ENCODE measurements around the gene PPFIA1. TPM values are rescaled to one million over a fixed set of nuclear protein-coding genes. Genes with fewer than 3 reads are reported as not detected.

The PPFIA1 gene
- total RNA-seq, 6 experiments from 2014 or later, result 21.1 to 27.0 (median 22.7) TPM

- no peaks in the 10 kb centered on the region for H3K9me3 ChIP-seq
- WGBS (ENCODE audit: insufficient coverage, low coverage, low lambda C conversion rate, missing lambda C conversion rate), result 95% methylated on average over 13 of the region's 16 CpGs
- H3K4me3 ChIP-seq, result no peak overlapping the region
- peaks cover 0 to 91% (median 39%) of the 10 kb centered on the region in 4 donors for H3K36me3 ChIP-seq
- no peak overlapping the region for H3K27ac ChIP-seq
- H3K27me3 ChIP-seq, result no peaks in the 10 kb centered on the region
- ATAC-seq (no peak), DNase-seq (no peak)
- no peaks in the 10 kb centered on the region for H3K4me1 ChIP-seq
- intact Hi-C loops (cut with DNase I), result no loop called here
- TF ChIP-seq CTCF (IDR thresholded peaks at IDR 0.05) (no peak), POLR2A (IDR thresholded peaks at IDR 0.05) (no peak)
These were observed 64.0 kb downstream of the PPFIA1 start for GRCh38 chr11:70334351-70334995.

GRCh38 chr11:70335511-70335910 is 65.0 kb downstream of the PPFIA1 start:
- Histone ChIP-seq H3K36me3 (peaks cover 0 to 93% (median 42%) of the 10 kb centered on the region in 4 donors), H3K27me3 (no peaks in the 10 kb centered on the region), H3K27ac (no peak overlapping the region), H3K4me1 (no peaks in the 10 kb centered on the region), H3K9me3 (no peaks in the 10 kb centered on the region), H3K4me3 (no peak overlapping the region)
- 88% methylated on average over 7 of the region's 7 CpGs for WGBS (ENCODE audit: insufficient coverage, low coverage, low lambda C conversion rate, missing lambda C conversion rate)
- intact Hi-C loops (cut with DNase I), result no loop called here
- DNase-seq, result no peak
- TF ChIP-seq CTCF (IDR thresholded peaks at IDR 0.05) (no peak), POLR2A (IDR thresholded peaks at IDR 0.05) (no peak)
- no peak for ATAC-seq

GRCh38 chr11:70338594-70338993 is 68.1 kb downstream of the PPFIA1 start:
- no peak for DNase-seq
- intact Hi-C loops (cut with DNase I), result no loop called here
- no peak for TF ChIP-seq POLR2A (IDR thresholded peaks at IDR 0.05)
- no peak for TF ChIP-seq CTCF (IDR thresholded peaks at IDR 0.05)
- ATAC-seq, result no peak
- no peak overlapping the region for H3K4me3 ChIP-seq
- no peaks in the 10 kb centered on the region for H3K27me3 ChIP-seq
- no peaks in the 10 kb centered on the region for H3K4me1 ChIP-seq
- peaks cover 0 to 75% (median 35%) of the 10 kb centered on the region in 4 donors for H3K36me3 ChIP-seq
- WGBS (ENCODE audit: insufficient coverage, low coverage, low lambda C conversion rate, missing lambda C conversion rate), result 88% methylated on average over 4 of the region's 4 CpGs
- H3K27ac ChIP-seq, result no peak overlapping the region
- no peaks in the 10 kb centered on the region for H3K9me3 ChIP-seq

GRCh38 chr11:70339066-70339465 is 68.6 kb downstream of the PPFIA1 start:
- H3K4me1 ChIP-seq, result no peaks in the 10 kb centered on the region
- H3K36me3 ChIP-seq, result peaks cover 0 to 75% (median 37%) of the 10 kb centered on the region in 4 donors
- ATAC-seq (no peak), DNase-seq (no peak)
- no peak overlapping the region for H3K27ac ChIP-seq
- intact Hi-C loops (cut with DNase I), result no loop called here
- H3K4me3 ChIP-seq, result no peak overlapping the region
- no peaks in the 10 kb centered on the region for H3K9me3 ChIP-seq
- WGBS (ENCODE audit: insufficient coverage, low coverage, low lambda C conversion rate, missing lambda C conversion rate), result 89% methylated on average over 8 of the region's 8 CpGs
- H3K27me3 ChIP-seq, result no peaks in the 10 kb centered on the region
- no peak for TF ChIP-seq CTCF (IDR thresholded peaks at IDR 0.05)
- no peak for TF ChIP-seq POLR2A (IDR thresholded peaks at IDR 0.05)

Measured in right lobe of liver (tissue), 6 donors.